ENCODE data around the gene MSH4.
"Not testable (repeated sequence)": the region's sequence is repeated elsewhere in the genome, so short reads cannot be mapped to it uniquely, and the experiment has no call there.

MSH4 gene

GRCh38 chr1:75797606-75798216 is 1.0 kb downstream of the MSH4 start:
- DNase-seq = no peak

DNA sequence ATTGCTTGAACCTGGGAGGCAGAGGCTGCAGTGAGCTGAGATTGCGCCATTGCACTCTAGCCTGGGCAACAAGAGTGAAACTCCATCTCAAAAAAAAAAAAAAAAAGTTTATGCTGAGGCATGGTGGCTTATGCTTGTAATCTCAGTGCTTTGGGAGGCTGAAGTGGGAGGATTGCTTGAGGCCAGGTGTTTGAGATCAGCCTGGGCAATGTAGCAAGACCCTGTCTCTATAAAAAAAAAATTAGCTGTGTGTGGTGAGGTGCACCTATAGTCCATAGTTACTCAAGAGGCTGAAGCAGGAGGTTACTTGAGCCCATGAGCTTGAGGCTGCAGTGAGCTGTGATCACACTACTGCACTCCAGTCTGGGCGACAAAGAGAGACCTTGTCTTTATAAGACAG is 4.8 kb downstream of the MSH4 start:
- DNase-seq = not testable (repeated sequence)

DNA sequence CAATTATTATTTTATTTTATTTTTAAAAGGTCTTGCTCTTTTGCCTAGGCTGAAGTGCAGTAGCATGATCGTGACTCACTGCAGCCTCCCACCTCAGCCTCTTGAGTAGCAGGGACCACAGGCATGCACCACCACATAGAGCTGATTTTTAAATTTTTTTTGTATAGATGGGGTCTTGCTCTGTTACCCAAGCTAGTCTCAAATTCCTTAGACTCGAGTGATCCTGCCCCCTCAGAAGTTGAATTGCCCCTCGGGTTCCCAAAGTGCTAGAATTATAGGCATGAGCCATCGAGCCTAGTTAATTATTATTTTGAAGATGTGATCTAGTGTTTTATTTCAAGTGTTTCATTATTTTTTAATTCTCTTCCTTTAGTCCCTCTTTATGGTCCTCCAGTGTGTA is 12.2 kb downstream of the MSH4 start:
- DNase-seq = no peak

- not testable (repeated sequence) for DNase-seq
Measured at GRCh38 chr1:75810113-75810512, 13.4 kb downstream of the MSH4 start.

DNA sequence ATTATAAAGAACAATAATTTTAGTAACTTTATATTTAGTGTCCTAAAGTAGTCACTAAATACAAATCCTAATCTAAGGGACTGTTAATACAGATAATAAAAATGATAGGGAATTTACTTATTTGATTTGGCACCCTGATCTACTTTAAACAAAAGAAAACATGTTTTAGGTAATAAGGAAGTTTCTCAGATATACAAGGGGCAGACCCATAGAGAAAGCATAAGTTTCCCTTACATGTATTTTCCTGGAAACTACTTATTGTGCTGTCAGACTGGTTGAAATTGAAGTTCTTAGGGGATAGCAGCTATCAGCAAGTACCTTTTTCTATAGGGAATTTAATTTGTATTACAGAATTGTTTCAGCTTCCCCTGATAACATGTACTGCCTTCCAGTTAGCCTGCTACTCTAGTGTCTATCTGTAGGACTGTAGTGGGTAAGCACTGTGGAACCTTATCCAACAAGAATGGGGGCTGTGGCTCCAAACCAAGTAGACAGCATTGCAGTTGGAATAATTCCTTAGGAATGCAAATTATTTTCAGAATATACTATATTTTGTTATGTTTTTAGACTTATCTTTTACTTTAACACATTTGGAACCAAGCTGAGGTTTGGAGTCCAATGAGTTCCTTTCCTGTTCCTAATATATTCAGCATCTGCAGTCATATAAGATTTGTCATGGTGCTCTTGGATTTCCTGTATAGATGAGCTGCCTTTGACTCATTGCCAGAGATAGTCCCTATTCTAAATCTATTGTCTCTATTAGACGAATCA is 14.7 kb downstream of the MSH4 start:
- no peak for DNase-seq

DNA sequence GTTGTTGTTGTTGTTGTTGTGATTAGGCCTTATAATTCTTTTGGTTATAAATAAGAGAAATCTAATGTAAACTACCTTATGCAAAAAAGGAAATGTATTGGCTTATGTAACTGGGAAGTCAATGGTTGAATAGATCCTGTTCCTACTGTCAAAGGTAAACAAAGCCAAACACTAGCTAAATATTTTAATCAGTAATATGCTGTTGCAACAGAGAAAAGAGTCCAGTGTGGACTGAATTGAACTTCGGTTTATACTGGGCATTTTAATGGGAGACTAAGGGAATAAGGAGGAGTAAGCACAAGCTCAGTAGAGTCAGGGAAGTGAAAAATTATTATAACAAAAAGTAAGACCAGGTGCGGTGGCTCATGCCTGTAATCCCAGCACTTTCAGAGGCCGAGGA is 15.4 kb downstream of the MSH4 start:
- DNase-seq = no peak

- not testable (repeated sequence) for DNase-seq
Measured at GRCh38 chr1:75823596-75823995, 26.9 kb downstream of the MSH4 start.

DNA sequence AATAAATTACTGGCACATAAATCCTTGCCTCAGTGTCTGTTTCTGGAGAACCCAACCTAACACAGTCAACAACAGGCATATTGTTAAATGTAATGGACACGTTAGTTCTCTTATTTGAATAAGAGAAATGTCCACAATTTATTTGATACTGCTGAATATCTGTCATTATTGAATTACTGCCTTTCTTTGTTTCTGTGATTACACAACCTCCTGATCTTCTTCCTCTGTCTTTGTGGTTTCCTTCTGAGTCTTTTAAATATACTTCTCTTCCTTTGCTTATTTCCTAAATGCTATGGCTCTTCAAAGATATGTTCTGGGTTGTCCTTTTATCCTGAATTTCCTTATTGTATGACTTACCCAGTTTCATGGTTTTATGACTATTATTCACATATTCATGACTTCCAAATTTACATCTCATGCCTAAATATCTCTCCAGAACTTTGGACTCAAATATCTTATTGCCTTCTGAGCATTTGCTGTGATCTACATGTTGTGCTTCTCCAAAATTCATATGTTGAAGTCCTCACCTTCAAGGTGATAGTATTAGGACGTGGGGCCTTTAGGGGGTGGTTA is 39.9 kb downstream of the MSH4 start:
- no peak for DNase-seq

- no peak for DNase-seq
Measured at GRCh38 chr1:75838079-75838478, 41.4 kb downstream of the MSH4 start.

DNA sequence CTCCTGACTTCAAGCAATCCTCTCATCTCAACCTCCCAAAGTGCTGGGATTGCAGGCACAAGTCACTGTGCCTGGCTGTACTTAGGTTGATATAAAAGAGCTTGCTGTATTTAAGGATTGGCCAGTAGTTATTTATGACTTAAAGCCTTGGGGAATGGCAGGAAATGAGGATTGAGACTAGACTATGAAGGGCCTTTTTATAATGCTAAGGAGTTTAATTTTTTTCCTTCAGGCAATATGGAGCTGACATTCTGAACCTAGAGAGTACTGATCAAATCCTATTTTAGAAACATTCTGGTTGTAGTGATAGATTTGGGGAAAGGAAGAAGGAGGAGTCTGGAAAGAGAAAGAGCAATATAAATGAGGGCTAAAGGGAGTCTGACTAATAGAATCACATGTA is 44.7 kb downstream of the MSH4 start:
- no peak for DNase-seq

GRCh38 chr1:75845576-75845975 is 48.9 kb downstream of the MSH4 start:
- DNase-seq = no peak

DNA sequence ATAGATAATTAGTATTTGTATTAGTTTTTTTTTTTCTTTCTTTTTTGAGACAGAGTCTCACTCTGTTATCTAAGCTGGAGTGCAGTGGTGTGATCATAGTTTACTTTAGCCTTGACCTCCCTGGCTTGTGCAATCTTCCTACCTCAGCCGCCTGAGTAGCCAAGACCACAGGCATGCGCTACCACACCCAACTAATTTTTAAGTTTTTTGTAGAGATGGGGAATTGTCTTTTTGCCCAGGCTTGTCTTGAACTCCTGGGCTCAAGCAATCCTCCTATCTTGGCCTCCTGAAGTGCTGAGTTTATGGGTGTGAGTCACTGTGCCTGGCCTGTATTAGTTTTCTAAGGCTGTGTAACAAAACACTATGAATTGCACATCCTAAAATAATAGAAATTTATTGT is 58.3 kb downstream of the MSH4 start:
- no peak for DNase-seq

DNA sequence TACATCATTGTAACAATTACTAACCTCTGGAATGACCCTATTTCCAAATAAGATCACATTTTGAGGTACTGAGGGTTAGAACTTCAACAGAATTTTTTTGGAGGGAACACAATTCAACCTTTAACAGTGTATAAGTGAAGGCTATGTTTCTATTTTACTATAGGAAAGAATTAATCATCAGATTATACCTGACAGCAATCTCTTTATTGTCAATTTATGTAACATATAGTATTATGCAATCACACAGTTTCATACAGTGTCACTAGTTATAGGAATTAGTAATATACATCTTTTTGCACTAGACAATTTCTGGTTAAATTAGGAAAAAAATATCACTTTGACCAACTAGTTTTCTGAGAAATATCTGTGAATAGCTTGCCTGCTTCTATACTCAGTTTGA is 59.1 kb downstream of the MSH4 start:
- DNase-seq = no peak

GRCh38 chr1:75861831-75862230 is 65.1 kb downstream of the MSH4 start:
- DNase-seq = no peak

DNA sequence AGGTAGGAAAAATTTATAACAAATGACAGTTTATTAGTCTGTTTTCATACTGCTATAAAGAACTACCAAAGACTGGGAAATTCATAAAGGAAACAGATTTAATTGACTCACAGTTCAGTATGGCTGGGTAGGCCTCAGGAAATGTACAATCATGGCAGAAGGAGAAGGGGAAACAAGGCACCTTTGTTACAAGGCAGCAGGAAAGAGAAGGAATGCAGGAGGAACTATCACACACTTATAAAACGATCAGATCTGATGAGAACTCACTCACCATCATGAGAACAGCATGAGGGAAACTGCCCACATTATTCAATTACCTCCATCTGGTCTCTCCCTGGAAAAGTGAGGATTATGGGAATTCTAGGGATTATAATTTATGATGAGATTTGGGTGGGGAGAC is 74.3 kb downstream of the MSH4 start:
- no peak for DNase-seq

- DNase-seq = no peak
Measured at GRCh38 chr1:75879985-75880384, 83.3 kb downstream of the MSH4 start.

GRCh38 chr1:75884437-75884836 is 87.8 kb downstream of the MSH4 start:
- DNase-seq = no peak

DNA sequence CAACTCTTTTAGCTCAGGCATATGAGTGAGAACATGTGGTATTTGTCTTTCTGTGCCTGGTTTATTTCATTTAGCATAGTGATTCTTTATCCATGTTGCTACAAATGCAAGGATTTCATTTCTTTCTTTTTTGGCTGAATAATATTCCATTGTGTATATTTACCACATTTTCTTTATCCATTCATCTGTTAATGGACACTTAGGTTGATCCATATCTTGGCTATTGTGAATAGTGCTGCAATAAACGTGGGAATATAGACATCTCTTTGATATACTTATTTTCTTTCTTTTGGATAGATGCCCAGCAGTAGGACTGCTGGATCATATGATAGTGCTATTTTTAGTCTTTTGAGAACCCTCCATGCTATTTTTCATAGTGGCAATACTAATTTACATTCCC is 104.7 kb downstream of the MSH4 start:
- DNase-seq = no peak

GRCh38 chr1:75908717-75909152 is 112.1 kb downstream of the MSH4 start:
- no peak for DNase-seq

GRCh38 chr1:75916834-75917233 is 120.2 kb downstream of the MSH4 start:
- no peak for DNase-seq

GRCh38 chr1:75922698-75923097 is 126.0 kb downstream of the MSH4 start:
- no peak for DNase-seq

DNA sequence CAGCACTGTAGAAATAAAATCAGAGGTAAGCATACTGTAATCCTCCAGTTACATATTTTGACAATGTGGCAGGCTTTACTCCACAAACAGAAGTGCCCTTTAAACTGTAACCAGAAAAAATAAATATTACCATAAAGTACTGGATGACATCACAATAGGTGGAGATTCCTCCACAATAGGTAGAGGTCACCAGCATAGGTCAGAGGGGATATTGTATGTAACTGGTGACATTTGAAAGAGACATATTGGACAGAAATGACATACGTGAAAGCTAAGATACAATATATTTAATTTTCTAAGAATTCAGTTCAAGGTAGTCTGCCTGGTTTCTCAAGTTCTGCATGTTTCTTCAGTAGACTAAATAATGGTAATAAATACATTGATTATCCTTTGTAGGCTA is 135.6 kb downstream of the MSH4 start, which contains the start of gene ASB17:
Gene ASB17, minus strand, starts transcription at position 101 of the 400 bp plus-strand sequence. CDS start 113 bp downstream, outside the sequence.
- DNase-seq = no peak

- no peak for DNase-seq
Measured at GRCh38 chr1:75937034-75937433, 140.4 kb downstream of the MSH4 start.

DNA sequence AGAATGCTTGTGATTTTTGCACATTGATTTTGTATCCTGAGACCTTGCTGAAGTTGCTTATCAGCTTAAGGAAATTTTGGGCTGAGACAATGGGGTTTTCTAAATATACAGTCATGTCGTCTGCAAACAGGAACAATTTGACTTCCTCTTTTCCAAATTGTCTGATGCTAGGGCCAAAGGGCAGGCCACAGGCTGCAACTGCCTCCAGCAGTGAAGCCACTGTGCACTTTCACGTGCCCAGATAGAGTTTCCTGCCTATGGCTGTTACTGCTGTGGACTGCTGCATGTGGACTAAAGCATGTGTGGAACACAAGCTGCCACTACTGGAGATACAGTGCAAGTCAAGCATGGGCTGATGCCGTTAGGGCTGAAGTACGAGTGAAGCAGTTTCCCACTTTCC is 146.4 kb downstream of the MSH4 start:
- not testable (repeated sequence) for DNase-seq
